ENCODE data around the gene SPNS3. TPM values are rescaled to one million over a fixed set of nuclear protein-coding genes. Genes with fewer than 3 reads are reported as not detected.

Gene SPNS3
- total RNA-seq, 1 donor from 2014 or later = 0.24 TPM

- Histone ChIP-seq H3K9me3 (no peaks in the 10 kb centered on the region), H3K36me3 (no peaks in the 10 kb centered on the region), H3K4me1 (peaks cover 84% of the 10 kb centered on the region), H3K27me3 (ENCODE audit: low read depth) (no peaks in the 10 kb centered on the region), H3K4me3 (no peak overlapping the region), H3K27ac (peak overlapping the region; percentile 70)
- intact Hi-C loops (cut with DNase I) = no loop called here
- TF ChIP-seq CTCF (IDR thresholded peaks at IDR 0.05) = no peak
- ATAC-seq (peak; percentile 3 to 11), DNase-seq (no peak)
These were observed 79.6 kb downstream of the SPNS3 start for GRCh38 chr17:4513113-4514032.

DNA sequence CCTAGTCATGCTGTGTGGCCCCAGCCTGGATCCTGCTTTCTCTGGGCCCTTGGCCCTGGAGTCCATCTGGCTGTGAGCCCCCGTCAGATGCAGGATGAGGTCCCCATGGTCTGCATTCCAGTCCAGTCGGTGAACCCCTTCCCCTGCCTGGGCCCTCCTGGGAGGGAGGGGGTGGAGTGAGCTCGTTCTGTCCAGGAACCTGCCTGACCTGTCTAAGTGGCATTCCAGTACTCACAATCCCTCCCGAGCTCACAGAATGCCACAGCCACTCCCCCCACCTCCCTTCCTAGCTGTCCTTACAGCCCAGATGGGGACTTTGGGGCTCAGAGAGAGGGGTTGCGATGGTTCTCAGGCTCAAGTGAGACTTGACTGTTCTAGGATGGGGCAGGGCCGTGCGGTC lies 80.5 kb downstream of the SPNS3 start:
- Histone ChIP-seq H3K9me3 (no peaks in the 10 kb centered on the region), H3K27ac (peak overlapping the region; percentile 70), H3K36me3 (no peaks in the 10 kb centered on the region), H3K4me3 (no peak overlapping the region), H3K4me1 (peaks cover 84% of the 10 kb centered on the region), H3K27me3 (ENCODE audit: low read depth) (no peaks in the 10 kb centered on the region)
- ATAC-seq (peak; percentile 88 to 91), DNase-seq (peak; percentile 75)
- TF ChIP-seq CTCF (IDR thresholded peaks at IDR 0.05) = no peak
- intact Hi-C loops (cut with DNase I) = no loop called here

DNA sequence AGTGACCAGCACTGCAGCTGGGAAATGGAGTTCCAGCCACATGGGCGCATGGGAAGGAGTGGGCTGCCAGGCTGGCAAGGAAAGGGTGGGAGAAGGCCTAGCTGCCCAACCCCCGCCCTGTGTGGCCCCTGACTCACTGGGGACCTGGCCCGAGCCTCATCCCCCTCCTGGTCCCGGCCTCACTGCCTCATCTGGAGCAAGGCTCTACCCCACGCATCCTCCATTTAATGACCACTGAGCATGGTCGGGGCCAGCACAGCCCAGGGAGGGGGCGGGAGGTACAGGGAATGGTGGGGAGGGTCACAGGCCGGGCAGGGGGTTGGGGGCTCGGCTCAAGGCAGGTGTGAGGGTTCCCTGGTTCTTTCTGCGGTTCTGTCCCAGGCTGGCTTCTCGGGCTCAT lies 81.0 kb downstream of the SPNS3 start:
- intact Hi-C loops (cut with DNase I) = no loop called here
- peaks cover 84% of the 10 kb centered on the region for H3K4me1 ChIP-seq
- H3K27me3 ChIP-seq (ENCODE audit: low read depth) = no peaks in the 10 kb centered on the region
- no peak for TF ChIP-seq CTCF (IDR thresholded peaks at IDR 0.05)
- ATAC-seq (no peak), DNase-seq (no peak)
- peak overlapping the region; percentile 70 for H3K27ac ChIP-seq
- H3K36me3 ChIP-seq = no peaks in the 10 kb centered on the region
- H3K9me3 ChIP-seq = no peaks in the 10 kb centered on the region
- no peak overlapping the region for H3K4me3 ChIP-seq

DNA sequence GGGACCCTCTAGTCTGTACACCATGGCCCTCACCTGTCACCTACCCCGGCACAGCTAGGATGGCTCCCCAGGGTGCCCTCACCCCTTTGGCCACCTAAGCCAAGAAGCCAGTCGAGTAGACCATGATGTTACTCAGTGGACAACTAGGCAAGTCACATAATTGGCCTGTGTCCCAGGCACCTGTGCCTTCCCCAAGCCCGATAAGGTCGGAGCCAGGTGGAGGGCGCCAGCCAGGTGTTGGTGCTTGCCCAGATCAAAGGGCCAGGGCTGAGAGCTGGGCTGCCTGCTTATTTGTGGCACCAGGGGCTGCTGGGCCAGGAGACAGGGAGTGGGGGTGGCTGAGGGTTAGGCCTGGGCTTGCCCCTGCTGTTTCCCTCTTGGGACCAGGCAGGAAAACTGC lies 81.8 kb downstream of the SPNS3 start:
- Histone ChIP-seq H3K4me3 (no peak overlapping the region), H3K4me1 (peaks cover 84% of the 10 kb centered on the region), H3K9me3 (no peaks in the 10 kb centered on the region), H3K27ac (peak overlapping the region; percentile 70), H3K36me3 (no peaks in the 10 kb centered on the region), H3K27me3 (ENCODE audit: low read depth) (no peaks in the 10 kb centered on the region)
- DNase-seq (no peak), ATAC-seq (peak in 1 of 2 donors; percentile 27)
- no peak for TF ChIP-seq CTCF (IDR thresholded peaks at IDR 0.05)
- intact Hi-C loops (cut with DNase I) = no loop called here

DNA sequence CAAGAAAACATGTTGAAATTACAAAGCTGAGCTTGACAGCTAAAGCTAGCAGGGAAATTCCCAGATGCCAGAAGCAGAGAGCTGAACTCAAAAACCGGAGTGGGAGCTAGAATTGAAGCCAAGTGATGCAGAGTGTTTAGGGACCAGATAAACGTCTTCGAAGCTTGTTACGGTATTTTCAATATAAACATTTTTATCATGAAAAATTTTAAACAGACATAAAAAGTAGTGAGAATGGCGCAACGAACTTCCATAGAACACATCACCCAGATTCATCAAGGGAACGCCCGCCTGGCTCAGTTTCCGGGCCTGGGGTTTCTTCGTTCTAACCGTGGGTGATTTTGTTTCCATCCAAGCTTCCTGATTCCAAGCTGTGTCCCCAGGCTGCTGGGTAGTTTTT lies 83.0 kb downstream of the SPNS3 start:
- TF ChIP-seq CTCF (IDR thresholded peaks at IDR 0.05) = no peak
- H3K27ac ChIP-seq = peak overlapping the region; percentile 70

More for the DNA sequence above, 83.0 kb downstream of the SPNS3 start:
- Histone ChIP-seq H3K27me3 (ENCODE audit: low read depth) (no peaks in the 10 kb centered on the region), H3K9me3 (no peaks in the 10 kb centered on the region), H3K4me1 (peaks cover 84% of the 10 kb centered on the region), H3K4me3 (no peak overlapping the region), H3K36me3 (no peaks in the 10 kb centered on the region)
- no peak for ATAC-seq
- intact Hi-C loops (cut with DNase I) = no loop called here
- no peak for DNase-seq

All from lower lobe of right lung (tissue), 2 donors.